ENCODE results near the gene NT5DC1.

NT5DC1 gene

DNA sequence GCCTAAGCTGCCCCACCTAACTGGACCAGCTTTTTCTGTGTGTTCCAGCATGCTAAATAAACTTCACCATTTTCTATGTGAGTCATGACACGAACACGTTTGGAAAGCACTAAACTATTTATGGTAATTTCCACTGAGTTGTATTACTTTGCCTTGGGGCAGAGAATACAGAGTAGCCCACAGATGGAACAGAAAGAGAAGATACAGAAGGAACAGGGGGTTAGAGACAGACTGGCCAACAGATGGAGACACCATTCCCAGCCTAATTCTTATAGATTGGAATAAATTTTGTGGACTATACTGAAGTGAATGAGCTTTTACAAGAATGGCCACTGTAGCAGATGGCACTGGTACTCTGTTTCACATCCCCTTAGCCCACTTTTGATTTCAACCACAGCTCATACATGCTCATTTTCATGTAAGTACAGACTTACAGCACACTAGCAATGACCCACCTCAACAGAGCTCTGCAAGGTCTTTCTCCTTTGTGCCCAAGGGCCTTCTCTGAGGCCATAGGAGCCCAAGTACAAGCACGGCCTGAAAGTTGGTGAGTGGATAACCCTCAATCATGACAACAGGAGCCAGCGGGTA, 13.1 kb upstream of the NT5DC1 start:
- Histone ChIP-seq H3F3A (ENCODE audit: low read depth) (no peaks in the 10 kb centered on the region), H2AFZ (ENCODE audit: low read length) (no peak overlapping the region), H3K36me3 (ENCODE audit: insufficient read depth, low read length) (no peaks in the 10 kb centered on the region), H3K9ac (ENCODE audit: low read depth, low read length, poor library complexity, severe bottlenecking) (no peak overlapping the region), H3K4me2 (ENCODE audit: low read depth, low read length, poor library complexity, severe bottlenecking) (no peak overlapping the region), H3K79me2 (ENCODE audit: insufficient read depth, low read length) (no peaks in the 10 kb centered on the region), H3K9me2 (replicated peaks; ENCODE audit: low read depth, low read length) (no peaks in the 10 kb centered on the region; the same call in 1 of the 2 replicates), H3K4me3 (ENCODE audit: low read length, poor library complexity, severe bottlenecking) (no peak overlapping the region), H4K20me1 (ENCODE audit: insufficient read depth, low read length, poor library complexity, severe bottlenecking) (no peaks in the 10 kb centered on the region), H3K4me1 (ENCODE audit: insufficient read depth, low read length, poor library complexity, severe bottlenecking) (no peaks in the 10 kb centered on the region), H3K9me3 (ENCODE audit: insufficient read depth, low read depth, low read length) (no peaks in the 10 kb centered on the region), H3K27me3 (ENCODE audit: insufficient read depth, low read length, poor library complexity, severe bottlenecking) (no peaks in the 10 kb centered on the region)
- TF ChIP-seq, protein P1, sequence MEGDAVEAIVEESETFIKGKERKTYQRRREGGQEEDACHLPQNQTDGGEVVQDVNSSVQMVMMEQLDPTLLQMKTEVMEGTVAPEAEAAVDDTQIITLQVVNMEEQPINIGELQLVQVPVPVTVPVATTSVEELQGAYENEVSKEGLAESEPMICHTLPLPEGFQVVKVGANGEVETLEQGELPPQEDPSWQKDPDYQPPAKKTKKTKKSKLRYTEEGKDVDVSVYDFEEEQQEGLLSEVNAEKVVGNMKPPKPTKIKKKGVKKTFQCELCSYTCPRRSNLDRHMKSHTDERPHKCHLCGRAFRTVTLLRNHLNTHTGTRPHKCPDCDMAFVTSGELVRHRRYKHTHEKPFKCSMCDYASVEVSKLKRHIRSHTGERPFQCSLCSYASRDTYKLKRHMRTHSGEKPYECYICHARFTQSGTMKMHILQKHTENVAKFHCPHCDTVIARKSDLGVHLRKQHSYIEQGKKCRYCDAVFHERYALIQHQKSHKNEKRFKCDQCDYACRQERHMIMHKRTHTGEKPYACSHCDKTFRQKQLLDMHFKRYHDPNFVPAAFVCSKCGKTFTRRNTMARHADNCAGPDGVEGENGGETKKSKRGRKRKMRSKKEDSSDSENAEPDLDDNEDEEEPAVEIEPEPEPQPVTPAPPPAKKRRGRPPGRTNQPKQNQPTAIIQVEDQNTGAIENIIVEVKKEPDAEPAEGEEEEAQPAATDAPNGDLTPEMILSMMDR (conservative IDR thresholded peaks at IDR 0.05; ENCODE audit: low read length), result no peak
- no peak for TF ChIP-seq EZH2phosphoT487 (IDR thresholded peaks at IDR 0.05; ENCODE audit: borderline replicate concordance)

DNA sequence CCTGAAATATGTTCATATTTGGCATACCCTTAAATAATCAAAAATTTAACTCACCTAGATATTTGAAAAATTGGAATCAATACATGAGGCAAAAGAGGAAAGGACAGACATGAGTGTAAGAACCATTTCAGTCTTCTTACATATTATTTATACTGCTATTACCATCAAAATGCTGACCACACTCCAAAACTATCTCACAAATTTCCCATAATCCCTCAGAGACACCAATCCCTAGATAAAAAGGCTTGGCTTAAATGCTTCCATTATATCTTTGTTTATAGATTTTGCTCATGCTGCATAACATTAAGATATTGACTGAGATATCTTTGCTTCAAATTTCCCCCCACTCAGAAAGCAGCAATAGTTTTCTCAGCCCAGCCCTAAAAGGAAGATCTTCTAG, 11.7 kb upstream of the NT5DC1 start:
- no peaks in the 10 kb centered on the region for H4K20me1 ChIP-seq (ENCODE audit: insufficient read depth, low read length, poor library complexity, severe bottlenecking)
- H3F3A ChIP-seq (ENCODE audit: low read depth), result no peaks in the 10 kb centered on the region
- no peaks in the 10 kb centered on the region for H3K9me3 ChIP-seq (ENCODE audit: insufficient read depth, low read depth, low read length)
- H3K4me3 ChIP-seq (ENCODE audit: low read length, poor library complexity, severe bottlenecking), result no peak overlapping the region
- no peaks in the 10 kb centered on the region; the same call in 1 of the 2 replicates for H3K9me2 ChIP-seq (replicated peaks; ENCODE audit: low read depth, low read length)
- no peaks in the 10 kb centered on the region for H3K36me3 ChIP-seq (ENCODE audit: insufficient read depth, low read length)
- no peaks in the 10 kb centered on the region for H3K4me1 ChIP-seq (ENCODE audit: insufficient read depth, low read length, poor library complexity, severe bottlenecking)
- TF ChIP-seq, protein P1 (conservative IDR thresholded peaks at IDR 0.05; ENCODE audit: low read length), result no peak
- TF ChIP-seq EZH2phosphoT487 (IDR thresholded peaks at IDR 0.05; ENCODE audit: borderline replicate concordance), result no peak
- H2AFZ ChIP-seq (ENCODE audit: low read length), result no peak overlapping the region
- no peak overlapping the region for H3K4me2 ChIP-seq (ENCODE audit: low read depth, low read length, poor library complexity, severe bottlenecking)
- H3K9ac ChIP-seq (ENCODE audit: low read depth, low read length, poor library complexity, severe bottlenecking), result no peak overlapping the region
- no peaks in the 10 kb centered on the region for H3K27me3 ChIP-seq (ENCODE audit: insufficient read depth, low read length, poor library complexity, severe bottlenecking)
- no peaks in the 10 kb centered on the region for H3K79me2 ChIP-seq (ENCODE audit: insufficient read depth, low read length)

DNA sequence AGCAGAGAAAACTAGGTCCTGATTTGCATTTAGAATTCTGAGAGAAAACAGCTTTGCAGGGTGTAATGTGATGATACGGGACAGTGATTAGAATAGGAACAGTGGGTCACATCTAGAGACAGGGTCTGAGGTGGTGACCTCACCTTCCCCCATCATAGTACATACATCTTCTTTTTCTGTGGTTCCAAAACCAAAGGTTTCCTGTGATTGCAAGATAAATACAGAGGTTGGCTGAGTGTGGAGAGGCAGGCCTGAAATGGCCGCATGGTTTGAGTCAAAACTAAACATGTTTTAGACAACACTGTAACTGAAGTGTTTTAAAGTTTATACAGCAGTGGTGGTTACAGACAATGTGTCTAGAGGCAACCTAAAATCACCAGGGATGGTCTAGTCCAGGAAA, 10.4 kb upstream of the NT5DC1 start:
- H3K27me3 ChIP-seq (ENCODE audit: insufficient read depth, low read length, poor library complexity, severe bottlenecking), result no peaks in the 10 kb centered on the region
- H3K4me3 ChIP-seq (ENCODE audit: low read length, poor library complexity, severe bottlenecking), result no peak overlapping the region
- no peak overlapping the region for H3K9ac ChIP-seq (ENCODE audit: low read depth, low read length, poor library complexity, severe bottlenecking)
- no peak overlapping the region for H3K4me2 ChIP-seq (ENCODE audit: low read depth, low read length, poor library complexity, severe bottlenecking)
- no peaks in the 10 kb centered on the region for H3K9me3 ChIP-seq (ENCODE audit: insufficient read depth, low read depth, low read length)
- H3K4me1 ChIP-seq (ENCODE audit: insufficient read depth, low read length, poor library complexity, severe bottlenecking), result no peaks in the 10 kb centered on the region
- no peaks in the 10 kb centered on the region for H3K9me2 ChIP-seq (replicated peaks; ENCODE audit: low read depth, low read length)
- H3F3A ChIP-seq (ENCODE audit: low read depth), result no peaks in the 10 kb centered on the region
- no peaks in the 10 kb centered on the region for H3K36me3 ChIP-seq (ENCODE audit: insufficient read depth, low read length)
- H2AFZ ChIP-seq (ENCODE audit: low read length), result no peak overlapping the region
- no peaks in the 10 kb centered on the region for H3K79me2 ChIP-seq (ENCODE audit: insufficient read depth, low read length)
- H4K20me1 ChIP-seq (ENCODE audit: insufficient read depth, low read length, poor library complexity, severe bottlenecking), result no peaks in the 10 kb centered on the region
- TF ChIP-seq, protein P1 (conservative IDR thresholded peaks at IDR 0.05; ENCODE audit: low read length), result no peak
- no peak for TF ChIP-seq EZH2phosphoT487 (IDR thresholded peaks at IDR 0.05; ENCODE audit: borderline replicate concordance)

All from Loucy (cell line).